22Rv1 (cell line): ENCODE results near the gene PCDH12.

Source experiments
- ZFX ChIP-seq: fragments of 450-650 bp; IDR thresholded peaks from 2 replicates; pipeline ENCODE4 v1.6.1; 2017; ENCODE audit warnings: antibody characterized with exemption, borderline replicate concordance
- TF ChIP-seq, protein P1 (sequence below): fragments of 450-650 bp; IDR thresholded peaks from 2 replicates; pipeline ENCODE4 v1.5.1; 2017; ENCODE audit warnings: mild to moderate bottlenecking

DNA sequence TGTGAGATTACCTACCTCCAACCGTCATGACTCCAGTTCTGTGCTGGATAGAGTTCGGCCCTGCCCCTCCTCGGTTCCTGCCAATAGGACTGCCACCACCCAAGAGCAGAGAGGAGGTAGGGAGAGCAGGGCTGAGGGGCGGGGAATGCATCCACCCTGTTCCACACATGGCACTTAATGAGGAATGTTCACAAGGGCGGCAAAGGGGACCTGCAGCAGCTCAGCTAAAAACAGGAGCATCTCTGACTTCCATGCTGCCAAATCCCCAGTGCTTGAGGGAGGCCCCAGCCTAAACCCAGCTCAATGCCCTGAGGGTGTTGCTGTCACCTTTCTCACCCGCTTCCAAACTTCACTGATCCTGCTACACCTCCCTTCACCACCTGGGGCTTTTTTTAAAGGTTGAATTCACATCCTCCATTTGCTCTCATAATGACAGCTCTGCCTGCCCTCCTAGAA lies 42.1 kb downstream of the PCDH12 start:
- TF ChIP-seq, protein P1, sequence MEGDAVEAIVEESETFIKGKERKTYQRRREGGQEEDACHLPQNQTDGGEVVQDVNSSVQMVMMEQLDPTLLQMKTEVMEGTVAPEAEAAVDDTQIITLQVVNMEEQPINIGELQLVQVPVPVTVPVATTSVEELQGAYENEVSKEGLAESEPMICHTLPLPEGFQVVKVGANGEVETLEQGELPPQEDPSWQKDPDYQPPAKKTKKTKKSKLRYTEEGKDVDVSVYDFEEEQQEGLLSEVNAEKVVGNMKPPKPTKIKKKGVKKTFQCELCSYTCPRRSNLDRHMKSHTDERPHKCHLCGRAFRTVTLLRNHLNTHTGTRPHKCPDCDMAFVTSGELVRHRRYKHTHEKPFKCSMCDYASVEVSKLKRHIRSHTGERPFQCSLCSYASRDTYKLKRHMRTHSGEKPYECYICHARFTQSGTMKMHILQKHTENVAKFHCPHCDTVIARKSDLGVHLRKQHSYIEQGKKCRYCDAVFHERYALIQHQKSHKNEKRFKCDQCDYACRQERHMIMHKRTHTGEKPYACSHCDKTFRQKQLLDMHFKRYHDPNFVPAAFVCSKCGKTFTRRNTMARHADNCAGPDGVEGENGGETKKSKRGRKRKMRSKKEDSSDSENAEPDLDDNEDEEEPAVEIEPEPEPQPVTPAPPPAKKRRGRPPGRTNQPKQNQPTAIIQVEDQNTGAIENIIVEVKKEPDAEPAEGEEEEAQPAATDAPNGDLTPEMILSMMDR = peak; percentile 19; the same call in 1 of the 2 replicates
- TF ChIP-seq ZFX = no peak
